WTC11 (cell line): ENCODE results near the gene LPP. TPM values are rescaled to one million over a fixed set of nuclear protein-coding genes. Genes with fewer than 3 reads are reported as not detected.

ENCODE experiments used
- ATAC-seq: fragments of 200-7000 bp; cut with Tn5 transposase; 2 replicates; pipeline ENCODE4 v1.10.0; 2021; ENCODE audit warnings: mild to moderate bottlenecking, moderate library complexity
- CTCF ChIA-PET: fragments of 300-600 bp; sonication (Branson Sonifier 250); formaldehyde crosslinking; loops from one replicate; lab custom pipeline; 2021; ENCODE audit warnings: antibody characterized with exemption; lab: Charles Lee
- POLR2A ChIA-PET: fragments of 350-600 bp; sonication (Branson Sonifier 250); formaldehyde crosslinking; loops from one replicate; lab custom pipeline; 2021; ENCODE audit warnings: antibody characterized with exemption; lab: Charles Lee
- DNase-seq: peaks from one replicate; pipeline ENCODE4 v3.0.0; 2021; ENCODE audit warnings: low spot score
- H3K27ac Mint-ChIP-seq: 2 replicates; pipeline ENCODE4 v1.8.0; 2021; ENCODE audit warnings: mixed read lengths
- H3K27me3 Mint-ChIP-seq: 2 replicates; pipeline ENCODE4 v1.8.0; 2021; ENCODE audit warnings: low read depth, mild to moderate bottlenecking, moderate library complexity, mixed read lengths
- H3K36me3 Mint-ChIP-seq: 2 replicates; pipeline ENCODE4 v1.8.0; 2021; ENCODE audit warnings: mixed read lengths
- H3K4me1 Mint-ChIP-seq: 2 replicates; pipeline ENCODE4 v1.8.0; 2022; ENCODE audit warnings: mixed read lengths
- H3K4me3 Mint-ChIP-seq: 2 replicates; pipeline ENCODE4 v1.8.0; 2021; ENCODE audit warnings: mild to moderate bottlenecking, moderate library complexity, mixed read lengths
- H3K9me3 Mint-ChIP-seq: 2 replicates; pipeline ENCODE4 v1.8.0; 2021; ENCODE audit warnings: mixed read lengths
- AFF4 ChIP-seq: sonication (generic); formaldehyde crosslinking; IDR thresholded peaks from 2 replicates; pipeline ENCODE4 v1.8.1; 2023; ENCODE audit warnings: mild to moderate bottlenecking, missing genetic modification reagents, borderline replicate concordance
- ATF1 ChIP-seq: sonication (generic); formaldehyde crosslinking; IDR thresholded peaks from 2 replicates; pipeline ENCODE4 v1.8.1; 2023; ENCODE audit warnings: mild to moderate bottlenecking, moderate library complexity, missing genetic modification reagents
- ATF2 ChIP-seq: sonication (generic); formaldehyde crosslinking; IDR thresholded peaks from 2 replicates; pipeline ENCODE4 v1.8.1; 2022; ENCODE audit warnings: low read depth, missing genetic modification reagents, borderline replicate concordance
- ATF3 ChIP-seq: sonication (generic); formaldehyde crosslinking; conservative IDR thresholded peaks from 2 replicates; pipeline ENCODE4 v1.8.1; 2022; ENCODE audit warnings: mild to moderate bottlenecking, missing genetic modification reagents
- ATF6 ChIP-seq: sonication (generic); formaldehyde crosslinking; IDR thresholded peaks from 2 replicates; pipeline ENCODE4 v1.8.1; 2023; ENCODE audit warnings: mild to moderate bottlenecking, missing genetic modification reagents
- CREM ChIP-seq: sonication (generic); formaldehyde crosslinking; IDR thresholded peaks from 2 replicates; pipeline ENCODE4 v1.8.1; 2022; ENCODE audit warnings: mild to moderate bottlenecking, missing genetic modification reagents, moderate library complexity
- ELF4 ChIP-seq: sonication (generic); formaldehyde crosslinking; IDR thresholded peaks from 2 replicates; pipeline ENCODE4 v1.8.1; 2022; ENCODE audit warnings: low read depth, mild to moderate bottlenecking, moderate library complexity, missing genetic modification reagents
- FOXK1 ChIP-seq: sonication (generic); formaldehyde crosslinking; IDR thresholded peaks from 2 replicates; pipeline ENCODE4 v1.8.0; 2022; ENCODE audit warnings: mild to moderate bottlenecking, moderate library complexity, missing genetic modification reagents
- GTF2I ChIP-seq: fragments of 250-450 bp; sonication (Bioruptor Pico); conservative IDR thresholded peaks from 2 replicates; pipeline ENCODE4 v1.4.0; 2021; ENCODE audit warnings: mild to moderate bottlenecking
- IRF2 ChIP-seq: sonication (generic); formaldehyde crosslinking; IDR thresholded peaks from 2 replicates; pipeline ENCODE4 v1.8.0; 2022; ENCODE audit warnings: low read depth, missing genetic modification reagents, borderline replicate concordance
- JUN ChIP-seq: sonication (generic); formaldehyde crosslinking; IDR thresholded peaks from 2 replicates; pipeline ENCODE4 v1.8.0; 2023; ENCODE audit warnings: mild to moderate bottlenecking, missing genetic modification reagents
- KAT7 ChIP-seq: sonication (generic); formaldehyde crosslinking; IDR thresholded peaks from 2 replicates; pipeline ENCODE4 v1.8.1; 2023; ENCODE audit warnings: missing genetic modification reagents, mild to moderate bottlenecking, borderline replicate concordance
- OVOL2 ChIP-seq: fragments of 250-450 bp; sonication (Bioruptor Pico); IDR thresholded peaks from 2 replicates; pipeline ENCODE4 v1.9.0; 2021; ENCODE audit warnings: mild to moderate bottlenecking, borderline replicate concordance
- RELA ChIP-seq: sonication (generic); formaldehyde crosslinking; IDR thresholded peaks from 2 replicates; pipeline ENCODE4 v1.8.1; 2022; ENCODE audit warnings: missing genetic modification reagents, mild to moderate bottlenecking, borderline replicate concordance
- SMAD4 ChIP-seq: sonication (generic); formaldehyde crosslinking; IDR thresholded peaks from 2 replicates; pipeline ENCODE4 v1.8.0; 2022; ENCODE audit warnings: mild to moderate bottlenecking, missing genetic modification reagents
- ZNF121 ChIP-seq: sonication (generic); formaldehyde crosslinking; IDR thresholded peaks from 2 replicates; pipeline ENCODE4 v1.8.0; 2023; ENCODE audit warnings: missing genetic modification reagents
- total RNA-seq: library from RNA; stranded (reverse); gene quantifications from 3 replicates; pipeline ENCODE4 v1.2.3, GENCODE V29; 2021
- TF ChIP-seq, protein P1 (sequence below): sonication (generic); formaldehyde crosslinking; IDR thresholded peaks from 2 replicates; pipeline ENCODE4 v1.8.0; 2022; ENCODE audit warnings: missing genetic modification reagents
- TF ChIP-seq, protein P2 (sequence below): fragments of 250-450 bp; sonication (Bioruptor Pico); IDR thresholded peaks from 2 replicates; pipeline ENCODE4 v1.9.0; 2021; ENCODE audit warnings: mild to moderate bottlenecking
- TF ChIP-seq, protein P3 (sequence below): sonication (generic); formaldehyde crosslinking; IDR thresholded peaks from 2 replicates; pipeline ENCODE4 v1.8.0; 2022; ENCODE audit warnings: mild to moderate bottlenecking, missing genetic modification reagents
- TF ChIP-seq, protein P4 (sequence below): sonication (generic); formaldehyde crosslinking; IDR thresholded peaks from 2 replicates; pipeline ENCODE4 v1.8.1; 2023; ENCODE audit warnings: mild to moderate bottlenecking, missing genetic modification reagents

LPP gene
- total RNA-seq, 1 experiment from 2014 or later = 49.6 TPM

DNA sequence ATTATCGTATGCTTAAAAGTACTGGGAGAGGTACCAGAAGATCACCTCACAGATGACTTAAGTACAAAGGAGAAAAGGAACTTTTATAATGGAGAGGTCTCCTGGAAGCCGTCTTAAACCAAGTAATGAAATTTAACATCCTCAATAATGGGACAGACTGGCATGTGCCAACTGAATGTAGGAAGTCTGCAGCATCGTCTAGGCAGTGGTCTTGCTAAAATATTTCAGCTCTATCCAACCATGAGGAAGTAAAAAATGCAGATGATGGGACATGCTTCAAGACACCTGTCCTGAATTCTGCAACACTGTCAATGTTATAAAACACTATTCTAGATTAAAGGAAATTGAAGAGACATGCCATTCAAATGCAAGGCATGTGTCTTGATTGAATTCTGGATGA lies 559.0 kb downstream of the LPP start:
- Mint-ChIP-seq H3K4me3 (no peak overlapping the region), H3K36me3 (no peaks in the 10 kb centered on the region), H3K9me3 (no peaks in the 10 kb centered on the region), H3K4me1 (no peaks in the 10 kb centered on the region), H3K27ac (no peak overlapping the region), H3K27me3 (no peaks in the 10 kb centered on the region)
- no peak for DNase-seq
- no peak for ATAC-seq
- ChIA-PET CTCF (no interaction called here), POLR2A (interaction anchor here (0.6 kb wide), 1 partner anchor 704 kb away, joined by 4 read pairs; no protein-coding TSS in a partner anchor)
- no peak for TF ChIP-seq ATF6 (CRISPR knock-in tag)
- TF ChIP-seq ATF3 (CRISPR knock-in tag) = no peak
- TF ChIP-seq, protein P1, sequence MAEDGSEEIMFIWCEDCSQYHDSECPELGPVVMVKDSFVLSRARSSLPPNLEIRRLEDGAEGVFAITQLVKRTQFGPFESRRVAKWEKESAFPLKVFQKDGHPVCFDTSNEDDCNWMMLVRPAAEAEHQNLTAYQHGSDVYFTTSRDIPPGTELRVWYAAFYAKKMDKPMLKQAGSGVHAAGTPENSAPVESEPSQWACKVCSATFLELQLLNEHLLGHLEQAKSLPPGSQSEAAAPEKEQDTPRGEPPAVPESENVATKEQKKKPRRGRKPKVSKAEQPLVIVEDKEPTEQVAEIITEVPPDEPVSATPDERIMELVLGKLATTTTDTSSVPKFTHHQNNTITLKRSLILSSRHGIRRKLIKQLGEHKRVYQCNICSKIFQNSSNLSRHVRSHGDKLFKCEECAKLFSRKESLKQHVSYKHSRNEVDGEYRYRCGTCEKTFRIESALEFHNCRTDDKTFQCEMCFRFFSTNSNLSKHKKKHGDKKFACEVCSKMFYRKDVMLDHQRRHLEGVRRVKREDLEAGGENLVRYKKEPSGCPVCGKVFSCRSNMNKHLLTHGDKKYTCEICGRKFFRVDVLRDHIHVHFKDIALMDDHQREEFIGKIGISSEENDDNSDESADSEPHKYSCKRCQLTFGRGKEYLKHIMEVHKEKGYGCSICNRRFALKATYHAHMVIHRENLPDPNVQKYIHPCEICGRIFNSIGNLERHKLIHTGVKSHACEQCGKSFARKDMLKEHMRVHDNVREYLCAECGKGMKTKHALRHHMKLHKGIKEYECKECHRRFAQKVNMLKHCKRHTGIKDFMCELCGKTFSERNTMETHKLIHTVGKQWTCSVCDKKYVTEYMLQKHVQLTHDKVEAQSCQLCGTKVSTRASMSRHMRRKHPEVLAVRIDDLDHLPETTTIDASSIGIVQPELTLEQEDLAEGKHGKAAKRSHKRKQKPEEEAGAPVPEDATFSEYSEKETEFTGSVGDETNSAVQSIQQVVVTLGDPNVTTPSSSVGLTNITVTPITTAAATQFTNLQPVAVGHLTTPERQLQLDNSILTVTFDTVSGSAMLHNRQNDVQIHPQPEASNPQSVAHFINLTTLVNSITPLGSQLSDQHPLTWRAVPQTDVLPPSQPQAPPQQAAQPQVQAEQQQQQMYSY (CRISPR knock-in tag) = no peak

- no peak for DNase-seq
- Mint-ChIP-seq H3K4me1 (no peaks in the 10 kb centered on the region), H3K27me3 (no peaks in the 10 kb centered on the region), H3K4me3 (no peak overlapping the region), H3K9me3 (no peaks in the 10 kb centered on the region), H3K27ac (no peak overlapping the region), H3K36me3 (no peaks in the 10 kb centered on the region)
- no peak for TF ChIP-seq RELA (CRISPR knock-in tag)
- TF ChIP-seq, protein P2, sequence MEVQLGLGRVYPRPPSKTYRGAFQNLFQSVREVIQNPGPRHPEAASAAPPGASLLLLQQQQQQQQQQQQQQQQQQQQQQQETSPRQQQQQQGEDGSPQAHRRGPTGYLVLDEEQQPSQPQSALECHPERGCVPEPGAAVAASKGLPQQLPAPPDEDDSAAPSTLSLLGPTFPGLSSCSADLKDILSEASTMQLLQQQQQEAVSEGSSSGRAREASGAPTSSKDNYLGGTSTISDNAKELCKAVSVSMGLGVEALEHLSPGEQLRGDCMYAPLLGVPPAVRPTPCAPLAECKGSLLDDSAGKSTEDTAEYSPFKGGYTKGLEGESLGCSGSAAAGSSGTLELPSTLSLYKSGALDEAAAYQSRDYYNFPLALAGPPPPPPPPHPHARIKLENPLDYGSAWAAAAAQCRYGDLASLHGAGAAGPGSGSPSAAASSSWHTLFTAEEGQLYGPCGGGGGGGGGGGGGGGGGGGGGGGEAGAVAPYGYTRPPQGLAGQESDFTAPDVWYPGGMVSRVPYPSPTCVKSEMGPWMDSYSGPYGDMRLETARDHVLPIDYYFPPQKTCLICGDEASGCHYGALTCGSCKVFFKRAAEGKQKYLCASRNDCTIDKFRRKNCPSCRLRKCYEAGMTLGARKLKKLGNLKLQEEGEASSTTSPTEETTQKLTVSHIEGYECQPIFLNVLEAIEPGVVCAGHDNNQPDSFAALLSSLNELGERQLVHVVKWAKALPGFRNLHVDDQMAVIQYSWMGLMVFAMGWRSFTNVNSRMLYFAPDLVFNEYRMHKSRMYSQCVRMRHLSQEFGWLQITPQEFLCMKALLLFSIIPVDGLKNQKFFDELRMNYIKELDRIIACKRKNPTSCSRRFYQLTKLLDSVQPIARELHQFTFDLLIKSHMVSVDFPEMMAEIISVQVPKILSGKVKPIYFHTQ (CRISPR knock-in tag) = no peak
- no peak for TF ChIP-seq ATF1 (CRISPR knock-in tag)
- no peak for TF ChIP-seq FOXK1 (CRISPR knock-in tag)
- TF ChIP-seq, protein P3, sequence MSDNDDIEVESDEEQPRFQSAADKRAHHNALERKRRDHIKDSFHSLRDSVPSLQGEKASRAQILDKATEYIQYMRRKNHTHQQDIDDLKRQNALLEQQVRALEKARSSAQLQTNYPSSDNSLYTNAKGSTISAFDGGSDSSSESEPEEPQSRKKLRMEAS (CRISPR knock-in tag) = no peak
- TF ChIP-seq AFF4 = no peak
- no peak for TF ChIP-seq JUN (CRISPR knock-in tag)
- TF ChIP-seq IRF2 (CRISPR knock-in tag) = no peak
- TF ChIP-seq, protein P4, sequence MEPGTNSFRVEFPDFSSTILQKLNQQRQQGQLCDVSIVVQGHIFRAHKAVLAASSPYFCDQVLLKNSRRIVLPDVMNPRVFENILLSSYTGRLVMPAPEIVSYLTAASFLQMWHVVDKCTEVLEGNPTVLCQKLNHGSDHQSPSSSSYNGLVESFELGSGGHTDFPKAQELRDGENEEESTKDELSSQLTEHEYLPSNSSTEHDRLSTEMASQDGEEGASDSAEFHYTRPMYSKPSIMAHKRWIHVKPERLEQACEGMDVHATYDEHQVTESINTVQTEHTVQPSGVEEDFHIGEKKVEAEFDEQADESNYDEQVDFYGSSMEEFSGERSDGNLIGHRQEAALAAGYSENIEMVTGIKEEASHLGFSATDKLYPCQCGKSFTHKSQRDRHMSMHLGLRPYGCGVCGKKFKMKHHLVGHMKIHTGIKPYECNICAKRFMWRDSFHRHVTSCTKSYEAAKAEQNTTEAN (CRISPR knock-in tag) = no peak
- no peak for TF ChIP-seq ELF4 (CRISPR knock-in tag)
- no peak for TF ChIP-seq ZNF121 (CRISPR knock-in tag)
- no peak for TF ChIP-seq GTF2I (CRISPR knock-in tag)
- no peak for TF ChIP-seq SMAD4
- no peak for TF ChIP-seq ATF2 (CRISPR knock-in tag)
- no peak for TF ChIP-seq KAT7
- no peak for TF ChIP-seq OVOL2 (CRISPR knock-in tag)
- no peak for TF ChIP-seq CREM
- ChIA-PET CTCF (interaction anchor here (0.5 kb wide), 1 partner anchor 1243 kb away, joined by 5 read pairs; no protein-coding TSS in a partner anchor), POLR2A (no interaction called here)
- ATAC-seq = no peak
Observed at GRCh38 chr3:188719545-188719944, 565.6 kb downstream of the LPP start.
